ENCODE results near the gene ASPSCR1.
A peak's percentile ranks its signal among the peaks of the same experiment; 100 is the strongest.
"Not testable (repeated sequence)": the region's sequence is repeated elsewhere in the genome, so short reads cannot be mapped to it uniquely, and the experiment has no call there.

ASPSCR1 gene

DNA sequence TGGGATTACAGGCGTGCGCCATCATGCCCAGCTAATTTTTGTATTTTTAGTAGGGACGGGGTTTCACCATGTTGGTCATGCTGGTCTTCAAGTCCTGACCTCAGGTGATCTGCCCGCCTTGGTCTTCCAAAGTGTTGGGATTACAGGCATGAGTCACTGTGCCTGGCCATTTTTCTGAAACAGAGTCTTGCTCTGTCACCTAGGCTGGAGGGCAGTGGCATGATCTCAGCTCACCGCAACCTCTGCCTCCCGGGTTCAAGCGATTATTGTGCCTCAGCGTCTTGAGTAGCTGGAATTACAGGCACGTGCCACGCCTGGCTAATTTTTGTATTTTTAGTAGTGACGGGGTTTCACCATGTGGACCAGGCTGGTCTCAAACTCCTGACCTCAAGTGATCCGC lies 4.1 kb downstream of the ASPSCR1 start:
- not testable (repeated sequence) for DNase-seq (ENCODE audit: low read depth in 2 of 2)

DNA sequence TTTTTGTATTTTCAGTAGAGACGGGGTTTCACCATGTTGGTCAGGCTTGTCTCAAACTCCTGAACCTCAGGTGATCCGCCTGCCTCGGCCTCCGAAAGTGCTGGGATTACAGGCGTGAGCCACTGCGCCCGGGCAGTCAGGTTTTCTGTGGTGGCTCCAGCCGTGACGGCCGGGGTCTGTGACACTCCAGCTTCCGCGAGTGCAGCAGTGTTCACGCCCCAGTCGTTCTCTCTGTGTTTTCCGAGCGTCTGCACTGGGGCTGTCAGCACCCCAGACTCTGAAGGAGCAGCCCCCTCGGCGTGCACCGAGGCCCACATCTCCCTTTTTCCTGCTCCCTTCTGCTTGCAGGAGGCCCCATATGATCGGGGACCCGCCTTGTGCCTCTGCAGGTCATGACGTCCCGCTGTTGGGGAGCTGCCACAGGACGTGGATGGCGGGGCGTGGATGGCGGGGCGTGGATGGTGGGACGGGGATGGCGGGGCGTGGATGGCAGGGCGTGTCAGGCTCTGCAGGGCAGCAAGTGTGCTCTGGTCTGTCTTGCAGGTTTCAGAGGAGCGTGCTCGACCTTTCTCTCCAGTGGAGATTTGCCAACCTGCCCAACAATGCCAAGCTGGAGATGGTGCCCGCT lies 5.7 kb downstream of the ASPSCR1 start:
- DNase-seq (ENCODE audit: low read depth in 2 of 2), result no peak

DNA sequence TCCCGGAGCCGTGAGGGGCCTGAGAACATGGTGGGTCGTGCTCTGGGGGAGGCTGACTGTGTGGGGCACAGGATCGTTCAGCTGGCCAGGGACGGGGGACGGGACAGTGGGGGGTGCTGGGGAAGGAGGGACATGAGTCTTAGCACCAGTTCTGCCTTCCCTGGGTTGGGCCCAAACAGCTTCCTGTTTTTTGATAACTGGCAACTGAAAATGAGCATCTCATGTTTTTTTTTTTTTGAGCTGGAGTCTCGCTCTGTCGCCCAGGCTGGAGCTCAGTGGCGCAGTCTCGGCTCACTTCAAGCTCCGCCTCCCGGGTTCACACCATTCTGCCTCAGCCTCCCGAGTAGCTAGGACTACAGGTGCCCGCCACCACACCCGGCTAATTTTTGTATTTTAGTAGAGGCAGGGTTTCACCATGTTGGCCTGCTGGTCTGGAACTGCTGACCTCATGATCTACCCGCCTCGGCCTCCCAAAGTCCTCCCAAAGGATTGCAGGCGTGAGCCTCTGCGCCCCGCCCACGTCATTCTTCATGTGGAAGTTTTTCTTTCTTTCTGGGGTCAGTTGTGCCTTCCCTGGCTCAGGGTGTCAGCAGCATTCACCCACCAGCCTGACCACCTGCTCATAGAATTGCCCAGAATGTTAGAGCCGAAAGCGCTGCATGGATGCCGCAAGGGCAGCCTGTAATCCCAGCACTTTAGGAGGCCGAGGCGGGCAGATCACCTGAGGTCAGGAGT lies 6.4 kb downstream of the ASPSCR1 start:
- DNase-seq (ENCODE audit: low read depth in 2 of 2), result no peak

DNA sequence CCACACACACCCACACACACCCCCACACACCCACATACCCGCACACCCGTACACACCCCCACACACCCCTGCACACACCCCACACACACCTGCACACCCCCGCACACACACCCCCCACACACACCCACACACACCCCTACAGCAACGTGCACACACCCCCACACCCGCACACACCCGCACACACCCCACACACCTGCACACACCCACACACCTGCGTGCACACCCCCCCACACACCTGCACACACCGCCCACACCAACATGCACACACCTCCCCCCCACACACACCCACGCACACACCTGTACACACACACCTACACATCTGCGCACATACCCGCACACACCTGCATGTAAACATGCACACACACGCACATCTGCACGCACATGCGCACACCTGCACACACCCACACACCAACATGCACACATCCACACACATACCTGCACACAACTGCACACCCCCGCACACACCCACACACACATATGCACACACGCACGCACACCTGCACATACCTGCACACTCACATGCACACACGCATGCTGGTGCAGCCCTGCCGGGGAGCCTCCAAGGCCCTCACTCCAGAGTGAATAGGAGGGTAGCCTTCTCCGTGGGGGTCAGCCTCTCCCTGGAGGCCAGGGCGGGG lies 7.5 kb downstream of the ASPSCR1 start:
- no peak for DNase-seq (ENCODE audit: low read depth in 2 of 2)

DNA sequence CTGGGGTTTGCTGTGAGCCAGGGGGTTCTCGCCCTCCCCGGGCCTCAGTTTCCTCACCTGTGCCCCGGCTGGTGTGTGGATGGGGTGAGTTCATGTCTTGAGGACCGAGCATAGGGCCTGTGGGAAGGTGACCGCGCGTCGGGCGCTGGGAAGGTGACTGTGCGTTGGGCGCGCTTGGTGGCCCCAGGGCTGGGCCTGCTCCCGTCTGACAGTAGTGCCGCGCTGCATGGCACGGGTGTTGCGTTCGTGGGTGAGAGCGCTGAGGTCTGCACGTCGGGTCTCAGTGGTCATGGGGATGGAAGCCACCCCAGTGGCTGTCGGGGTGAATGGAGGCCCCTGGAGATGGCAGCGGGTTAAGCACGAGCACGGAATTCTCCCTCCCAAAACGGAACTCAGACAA lies 9.2 kb downstream of the ASPSCR1 start:
- no peak for DNase-seq (ENCODE audit: low read depth in 2 of 2)

DNA sequence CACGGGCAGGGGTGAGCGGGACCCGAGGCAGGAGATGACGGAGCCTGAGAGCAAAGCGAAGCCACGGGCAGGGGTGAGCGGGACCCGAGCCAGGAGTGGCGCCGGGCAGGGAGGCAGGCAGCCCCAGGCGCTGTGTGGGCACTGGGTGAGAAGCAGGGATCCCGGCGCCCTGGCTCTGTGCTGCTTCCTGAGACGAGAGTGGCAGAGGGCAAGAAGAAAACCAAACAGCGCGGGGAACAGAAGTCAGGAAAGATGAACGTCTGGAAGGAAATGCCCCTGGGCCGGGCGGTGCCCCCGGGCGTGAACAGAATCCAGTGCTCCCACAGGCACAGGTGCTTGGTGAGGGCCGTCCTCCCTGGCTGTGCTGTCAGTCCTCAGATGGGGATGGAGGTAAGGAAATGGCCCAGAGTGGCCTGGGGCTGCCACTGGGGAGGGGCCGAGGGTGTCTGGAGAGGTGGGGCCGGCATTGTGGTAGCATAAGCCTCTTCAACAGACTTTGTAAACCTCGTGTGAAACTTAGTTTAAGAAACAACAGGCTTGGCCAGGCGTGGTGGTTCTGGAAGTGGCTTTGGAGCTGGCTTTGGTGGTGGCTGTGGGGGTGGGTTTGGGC lies 9.8 kb downstream of the ASPSCR1 start:
- DNase-seq (ENCODE audit: low read depth in 2 of 2), result no peak

DNA sequence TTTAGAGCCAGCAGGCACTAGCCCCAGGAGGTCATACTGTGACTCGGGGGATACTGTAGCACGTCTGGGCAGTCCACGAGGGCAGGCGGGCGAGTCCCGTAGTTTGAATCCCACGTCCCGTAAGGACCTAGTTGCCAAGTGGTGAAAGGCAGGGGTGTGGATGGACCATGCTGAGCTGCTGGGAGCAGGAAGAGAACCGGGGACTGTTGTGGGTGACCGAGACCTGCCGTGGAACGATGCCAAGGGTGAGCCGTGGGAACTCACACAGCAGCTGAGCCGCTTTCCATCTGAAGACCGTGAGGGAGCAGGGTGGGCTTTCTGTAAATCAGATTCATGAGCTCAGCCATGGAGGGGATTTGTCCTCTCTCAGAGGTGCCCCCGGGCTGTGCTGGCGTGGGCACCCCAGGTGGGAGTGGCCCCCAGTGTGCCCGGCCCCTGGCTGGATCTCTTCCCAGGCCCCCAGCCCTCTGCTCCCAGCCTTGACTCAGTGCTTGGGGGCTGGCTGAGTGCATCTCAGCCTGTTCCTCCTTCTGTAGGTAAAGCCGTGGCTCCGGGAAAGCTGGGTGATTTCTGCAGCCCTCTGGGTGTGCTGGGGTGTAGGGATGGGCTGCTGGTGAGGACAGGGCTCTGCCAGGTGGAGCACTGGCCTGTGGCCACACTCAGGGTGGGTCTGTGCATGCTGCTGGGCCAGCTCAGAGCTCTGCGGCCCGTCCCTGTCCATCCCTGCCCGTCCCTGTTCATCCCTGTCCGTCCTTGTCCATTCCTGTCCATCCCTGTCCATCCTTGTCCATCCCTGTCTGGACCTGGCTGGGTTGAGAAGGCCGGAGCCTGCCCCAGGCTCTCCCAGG lies 13.6 kb downstream of the ASPSCR1 start:
- DNase-seq (ENCODE audit: low read depth in 2 of 2), result no peak

DNA sequence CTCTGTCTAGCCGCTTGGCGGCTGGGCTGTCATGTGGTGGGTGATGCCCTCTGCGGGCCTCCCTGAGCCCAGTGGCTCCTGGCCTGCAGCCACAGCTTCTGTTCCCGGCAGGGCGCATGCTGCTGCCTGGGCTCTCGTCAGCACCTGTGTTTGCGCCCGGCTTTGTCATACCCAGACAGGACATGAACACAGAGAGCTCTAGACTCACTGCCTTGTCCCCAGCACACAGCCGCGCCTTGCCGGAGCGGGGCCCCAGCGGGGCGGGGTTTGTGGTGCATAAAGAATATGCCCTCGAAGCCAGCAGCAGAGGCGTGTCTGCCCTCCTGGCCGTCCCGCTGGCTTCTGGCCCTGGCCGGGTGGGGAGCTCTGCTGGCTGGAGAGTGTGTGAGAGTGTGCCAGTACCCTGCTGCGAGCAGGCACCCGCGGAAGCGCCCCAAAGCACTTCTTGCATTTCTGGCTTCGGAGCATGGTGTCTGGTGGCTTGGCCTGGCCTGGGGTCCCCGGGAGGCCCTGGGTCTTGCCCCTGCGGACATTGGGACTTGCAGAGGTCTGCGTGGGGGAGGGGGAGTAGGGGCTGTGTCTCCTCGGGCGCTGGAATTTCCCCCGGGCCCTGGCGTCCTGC lies 14.4 kb downstream of the ASPSCR1 start:
- DNase-seq (ENCODE audit: low read depth in 2 of 2), result peak in 1 of 2 experiments; percentile 4

DNA sequence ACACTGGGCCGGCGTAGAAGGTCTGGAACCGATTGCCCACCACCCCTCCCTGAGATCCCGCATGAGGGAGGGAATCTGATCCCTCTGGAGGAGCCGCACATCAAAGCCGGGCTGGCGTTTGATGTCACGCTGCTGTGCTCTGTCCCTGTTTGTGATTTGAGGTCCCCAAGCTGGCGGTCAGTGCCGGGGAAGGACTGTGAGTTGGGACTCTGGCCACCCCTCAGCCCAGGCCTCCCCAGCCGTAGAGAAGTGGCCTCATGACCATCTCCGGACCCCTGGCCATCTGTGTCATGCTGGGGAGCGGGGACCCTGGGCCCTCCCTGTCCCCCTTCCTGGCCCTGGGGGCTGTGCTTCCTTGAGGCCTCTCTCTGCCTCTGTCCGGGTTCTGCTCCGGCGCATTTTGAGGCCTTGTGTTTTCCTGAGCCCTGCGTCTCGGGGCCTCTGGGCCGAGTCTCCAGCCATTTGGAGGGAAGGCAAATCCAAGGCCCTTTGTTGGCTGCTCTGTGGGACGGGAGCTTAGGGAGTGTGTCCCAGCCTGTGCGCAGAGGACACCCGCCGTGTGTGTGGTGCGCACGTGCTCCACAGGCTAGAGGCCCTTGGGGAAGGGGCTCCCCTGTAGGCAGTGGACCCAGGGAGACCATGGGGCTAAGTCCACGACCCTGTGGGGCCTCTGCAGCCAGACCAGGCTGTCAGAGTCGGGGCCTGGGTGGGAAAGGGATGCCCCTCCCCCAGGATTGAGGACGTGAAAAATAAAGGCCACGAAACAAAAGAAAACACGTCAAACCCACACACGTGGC lies 15.1 kb downstream of the ASPSCR1 start:
- DNase-seq (ENCODE audit: low read depth in 2 of 2), result no peak

DNA sequence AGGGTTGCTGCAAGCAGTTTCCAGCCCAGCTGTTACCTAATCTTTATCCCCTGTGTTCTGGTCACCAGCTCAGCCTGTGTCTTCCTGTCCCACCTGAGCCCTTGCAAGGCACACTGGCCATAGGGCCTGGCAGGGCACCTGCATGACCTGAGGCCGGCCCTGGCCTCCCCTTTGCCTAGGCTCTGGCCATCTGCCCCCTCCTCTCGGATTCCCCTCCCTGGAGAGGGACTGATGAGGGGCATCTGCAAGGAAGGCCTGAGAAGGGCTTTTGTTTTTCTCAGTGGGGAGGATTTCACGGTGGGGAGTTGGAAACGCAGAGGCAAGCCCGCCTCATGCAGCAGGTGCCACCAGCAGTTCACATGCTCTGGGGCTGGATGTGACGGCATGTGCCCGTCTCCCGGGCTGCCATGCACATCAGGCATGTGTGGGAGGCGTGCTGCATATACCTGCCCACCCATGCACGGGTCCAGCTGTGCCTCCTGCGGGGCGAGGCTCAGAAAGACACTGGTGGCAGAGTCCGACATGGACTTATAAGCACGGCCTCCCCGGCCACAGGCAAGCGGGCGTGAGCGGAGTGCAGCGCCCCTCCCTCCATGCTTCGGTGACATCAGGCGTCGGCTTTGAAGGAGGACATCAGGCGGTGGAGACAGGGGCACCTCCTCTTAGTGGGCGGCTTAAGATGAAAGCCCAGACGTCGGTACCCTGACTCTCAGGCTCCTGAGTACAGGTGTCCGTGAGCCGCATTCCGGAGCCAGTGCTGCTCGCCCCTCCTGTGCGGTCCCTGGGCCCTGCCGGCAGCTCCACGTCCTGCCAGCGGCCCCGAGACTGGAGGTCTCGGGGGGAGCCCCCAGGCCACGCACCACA lies 16.5 kb downstream of the ASPSCR1 start:
- DNase-seq (ENCODE audit: low read depth in 2 of 2), result no peak

DNA sequence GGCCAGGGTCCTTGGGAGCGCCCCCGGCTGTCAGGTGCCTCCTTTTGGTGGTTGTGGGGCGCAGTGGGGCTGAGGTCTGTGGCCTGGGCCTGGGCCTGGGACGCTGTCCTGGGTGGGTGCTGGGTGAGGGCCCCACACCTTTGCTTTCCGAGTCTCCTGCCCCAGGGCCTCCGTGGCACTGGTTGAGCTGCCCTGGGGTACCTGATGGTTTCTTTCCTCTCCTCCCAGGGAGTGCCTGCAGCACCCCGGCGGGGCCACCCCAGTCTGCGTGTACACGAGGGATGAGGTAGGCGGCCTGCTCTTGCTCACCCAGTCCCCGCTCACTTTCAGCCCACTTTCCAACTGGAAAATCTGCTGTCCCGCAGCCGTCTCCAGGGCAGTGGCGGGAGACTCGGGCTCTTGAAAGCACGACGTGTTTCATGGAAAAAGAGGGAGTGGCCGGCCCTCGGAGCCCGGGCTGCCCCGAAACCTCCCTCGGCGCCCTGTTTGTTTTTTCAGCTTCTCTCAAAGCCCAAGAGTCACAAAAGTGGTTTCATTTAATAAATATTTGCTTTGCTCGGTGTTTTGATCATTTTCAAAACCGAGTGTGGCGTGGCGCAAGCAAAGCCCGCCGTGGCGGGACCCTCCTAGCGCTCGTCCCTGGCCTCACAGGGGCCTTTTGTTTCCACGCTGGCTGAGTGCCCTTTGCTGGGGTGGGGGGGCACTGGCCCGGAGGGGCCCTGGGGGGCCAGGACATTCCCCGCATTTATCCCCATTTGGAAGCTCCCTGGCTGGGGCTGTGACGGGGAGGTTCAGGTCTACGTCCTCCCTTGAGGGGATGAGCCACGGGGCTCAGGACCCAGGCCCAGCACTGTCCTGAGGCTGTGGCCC lies 17.4 kb downstream of the ASPSCR1 start:
- no peak for DNase-seq (ENCODE audit: low read depth in 2 of 2)

DNA sequence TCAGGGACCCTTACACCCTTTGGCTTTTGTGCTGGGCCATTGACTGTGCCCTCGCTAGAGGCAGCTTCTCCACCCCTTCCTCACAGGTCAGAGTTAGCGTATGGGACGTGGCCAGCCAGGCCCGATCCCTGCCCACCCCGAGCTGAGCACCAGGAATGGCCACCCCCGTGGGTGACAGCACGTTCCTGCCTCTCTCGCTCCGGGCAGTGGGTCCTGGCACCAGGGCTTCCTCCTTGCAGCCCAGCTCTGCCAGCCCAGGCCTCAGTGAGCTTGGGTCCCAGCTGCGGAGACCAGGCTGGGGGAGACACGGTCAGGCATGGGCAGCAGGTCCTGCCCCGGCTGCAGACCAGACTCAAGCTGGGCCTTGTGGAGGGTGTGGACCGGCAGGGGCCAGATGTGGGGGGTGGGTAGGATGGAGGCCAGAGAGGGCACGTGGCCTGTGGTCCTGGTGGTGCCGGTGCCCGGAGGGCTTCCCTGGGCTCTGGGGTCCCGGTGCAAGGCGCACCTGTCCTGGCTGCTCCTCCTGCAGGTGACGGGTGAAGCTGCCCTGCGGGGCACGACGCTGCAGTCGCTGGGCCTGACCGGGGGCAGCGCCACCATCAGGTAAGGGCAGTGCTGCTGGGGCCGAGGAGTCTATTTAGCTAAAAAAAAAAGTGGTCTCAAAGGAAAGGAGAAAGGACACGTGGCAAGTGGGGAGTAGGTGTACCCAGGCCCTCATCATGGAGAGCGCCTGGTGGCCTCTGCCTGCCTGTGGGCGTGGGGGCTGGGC lies 18.2 kb downstream of the ASPSCR1 start:
- DNase-seq (ENCODE audit: low read depth in 2 of 2), result no peak

DNA sequence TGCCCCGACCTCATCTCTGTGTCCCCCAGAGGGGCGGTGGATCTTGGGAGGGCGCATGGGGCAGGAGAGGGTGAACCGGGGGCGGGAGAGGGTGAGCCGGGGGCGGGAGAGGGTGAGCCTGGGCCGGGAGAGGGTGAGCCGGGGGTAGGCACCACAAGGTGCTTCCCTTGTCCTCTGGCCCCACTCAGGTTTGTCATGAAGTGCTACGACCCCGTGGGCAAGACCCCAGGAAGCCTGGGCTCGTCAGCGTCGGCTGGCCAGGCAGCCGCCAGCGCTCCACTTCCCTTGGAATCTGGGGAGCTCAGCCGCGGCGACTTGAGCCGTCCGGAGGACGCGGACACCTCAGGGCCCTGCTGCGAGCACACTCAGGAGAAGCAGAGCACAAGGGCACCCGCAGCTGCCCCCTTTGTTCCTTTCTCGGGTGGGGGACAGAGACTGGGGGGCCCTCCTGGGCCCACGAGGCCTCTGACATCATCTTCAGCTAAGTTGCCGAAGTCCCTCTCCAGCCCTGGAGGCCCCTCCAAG lies 18.9 kb downstream of the ASPSCR1 start:
- DNase-seq (ENCODE audit: low read depth in 2 of 2), result no peak

DNA sequence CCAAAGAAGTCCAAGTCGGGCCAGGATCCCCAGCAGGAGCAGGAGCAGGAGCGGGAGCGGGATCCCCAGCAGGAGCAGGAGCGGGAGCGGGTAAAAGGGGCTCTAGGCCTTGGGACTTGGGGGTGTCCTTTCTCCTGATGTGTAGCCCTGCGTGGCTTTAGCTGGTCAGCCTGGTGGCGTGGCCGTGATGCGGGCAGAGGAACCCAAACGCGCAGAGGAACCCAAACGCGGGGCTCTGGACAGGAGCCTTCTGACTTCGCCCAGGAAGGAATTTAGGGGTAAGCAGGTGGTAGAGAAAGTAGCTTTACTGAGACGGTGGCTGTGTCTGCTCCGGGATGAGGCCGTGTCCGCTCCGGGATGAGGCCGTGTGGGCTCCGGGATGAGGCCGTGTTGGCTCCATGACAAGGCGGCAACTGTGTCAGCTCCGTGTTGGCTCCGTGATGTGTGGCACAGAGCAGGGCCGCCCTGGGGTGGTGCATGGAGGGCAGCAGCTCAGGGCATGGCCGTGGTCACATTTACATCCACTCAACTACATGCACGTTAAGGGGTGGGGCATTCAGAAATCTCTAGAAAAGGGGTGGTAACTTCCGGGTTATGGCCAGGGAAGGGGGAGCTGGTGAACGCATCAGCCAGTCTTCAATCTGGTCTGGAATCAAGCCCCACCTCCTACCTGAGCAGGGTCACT lies 19.5 kb downstream of the ASPSCR1 start:
- no peak for DNase-seq (ENCODE audit: low read depth in 2 of 2)

DNA sequence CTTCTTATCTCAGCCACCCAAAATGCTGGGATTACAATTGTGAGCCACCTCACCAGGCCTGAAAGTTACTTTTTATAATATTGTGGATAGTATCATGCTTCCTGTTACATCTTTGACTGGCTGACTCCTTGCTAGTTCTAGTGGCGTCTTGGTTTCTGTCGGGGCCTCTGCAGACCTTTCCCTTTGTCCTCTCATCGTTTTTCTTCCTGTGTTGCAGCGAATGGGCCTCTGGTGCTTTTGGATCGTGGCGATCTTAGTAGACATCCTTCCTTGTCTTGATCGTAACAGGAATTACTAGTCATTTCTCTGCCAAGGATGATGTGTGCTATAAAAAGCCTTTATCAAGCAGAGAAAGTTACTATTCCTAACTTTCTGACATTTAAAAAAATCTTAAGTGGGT lies 20.8 kb downstream of the ASPSCR1 start:
- no peak for DNase-seq (ENCODE audit: low read depth in 2 of 2)

DNA sequence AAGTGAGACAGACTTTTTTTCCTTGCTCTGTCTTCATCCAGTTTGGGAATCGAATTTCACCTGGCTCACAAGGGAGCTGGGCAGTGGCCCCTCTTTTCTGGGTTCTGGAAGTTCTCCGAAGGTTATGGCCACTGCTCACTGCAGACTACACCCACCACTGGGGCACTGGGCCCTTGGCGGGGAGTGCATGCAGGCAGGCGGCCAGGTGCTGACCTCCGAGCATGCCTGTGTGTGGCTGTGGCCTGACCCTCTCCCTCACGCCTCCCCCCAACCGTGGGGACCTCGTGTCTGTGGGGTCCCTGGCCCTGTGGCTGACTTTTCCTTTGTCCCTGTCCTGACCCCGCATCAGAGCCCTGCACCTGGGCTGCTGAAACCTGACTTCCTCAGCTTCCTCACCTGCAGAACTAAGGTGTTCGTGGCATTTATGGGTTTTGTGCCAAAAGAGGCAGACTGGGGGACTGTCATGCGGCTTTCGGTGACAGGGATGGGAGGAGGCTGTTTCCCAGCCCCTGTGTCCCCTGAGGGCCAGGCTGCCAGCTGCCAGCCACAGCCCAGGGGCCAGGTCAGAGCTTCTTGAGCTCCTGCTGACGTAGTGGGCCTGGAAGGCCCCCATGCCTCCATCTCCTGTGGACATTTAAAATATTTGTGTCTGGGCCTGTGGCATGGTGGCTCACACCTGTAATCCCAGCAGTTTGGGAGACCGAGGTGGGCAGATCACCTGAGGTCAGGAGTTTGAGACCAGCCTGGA lies 21.4 kb downstream of the ASPSCR1 start:
- no peak for DNase-seq (ENCODE audit: low read depth in 2 of 2)
